Ramos (cell line): ENCODE measurements around the gene KRT17.
"Not testable (repeated sequence)": the region's sequence is repeated elsewhere in the genome, so short reads cannot be mapped to it uniquely, and the experiment has no call there.

Source experiments
- in situ Hi-C: fragments of 300-500 bp; cut with MboI; formaldehyde crosslinking; loops from one replicate; pipeline ENCODE4 v1.14.3; 2022; ENCODE audit warnings: low sequenced_read_pairs; ENCODE audit not compliant: unreplicated experiment

KRT17 gene

DNA sequence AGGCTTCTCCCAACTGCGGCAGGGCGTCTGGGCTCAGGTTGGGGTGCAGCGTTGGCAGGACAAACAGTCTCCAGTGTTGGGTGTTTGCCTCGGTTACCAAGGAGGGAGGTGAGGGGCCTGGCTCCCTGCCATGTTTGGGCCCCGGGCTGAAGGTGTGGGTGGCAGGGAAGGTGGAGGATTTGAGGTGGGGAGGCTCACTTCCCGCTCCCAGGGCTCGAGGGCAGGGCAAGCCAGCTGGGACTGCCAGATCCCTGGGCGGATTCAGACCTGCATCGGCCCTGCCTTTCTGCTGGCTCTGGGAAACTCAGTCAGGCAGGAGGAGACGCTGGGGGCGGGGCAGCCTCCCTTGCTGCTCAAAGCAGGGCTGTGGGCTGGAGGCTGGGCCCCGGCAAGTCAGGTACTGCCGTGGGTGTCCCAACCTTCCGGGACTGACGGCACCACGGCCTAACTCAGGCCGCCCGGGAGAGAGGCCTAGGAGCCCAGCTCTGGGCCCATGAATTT is 31.3 kb upstream of the KRT17 start:
- in situ Hi-C loops = loop anchor here (10.0 kb wide), 1 partner anchor 741 kb away; no protein-coding TSS in a partner anchor

GRCh38 chr17:41654678-41655607 is 30.6 kb upstream of the KRT17 start:
- in situ Hi-C loops = loop anchor here (10.0 kb wide), 1 partner anchor 740 kb away; no protein-coding TSS in a partner anchor

GRCh38 chr17:41653892-41654677 is 29.7 kb upstream of the KRT17 start:
- in situ Hi-C loops = loop anchor here (10.0 kb wide), 1 partner anchor 739 kb away; no protein-coding TSS in a partner anchor

- in situ Hi-C loops = loop anchor here (10.0 kb wide), 1 partner anchor 739 kb away; no protein-coding TSS in a partner anchor
Observed at GRCh38 chr17:41653421-41653820, 29.0 kb upstream of the KRT17 start.

- in situ Hi-C loops = loop anchor here (10.0 kb wide), 1 partner anchor 738 kb away; no protein-coding TSS in a partner anchor
Observed at GRCh38 chr17:41652461-41652970, 28.1 kb upstream of the KRT17 start.

GRCh38 chr17:41651625-41652460 is 27.5 kb upstream of the KRT17 start:
- in situ Hi-C loops = loop anchor here (10.0 kb wide), 1 partner anchor 737 kb away; no protein-coding TSS in a partner anchor

DNA sequence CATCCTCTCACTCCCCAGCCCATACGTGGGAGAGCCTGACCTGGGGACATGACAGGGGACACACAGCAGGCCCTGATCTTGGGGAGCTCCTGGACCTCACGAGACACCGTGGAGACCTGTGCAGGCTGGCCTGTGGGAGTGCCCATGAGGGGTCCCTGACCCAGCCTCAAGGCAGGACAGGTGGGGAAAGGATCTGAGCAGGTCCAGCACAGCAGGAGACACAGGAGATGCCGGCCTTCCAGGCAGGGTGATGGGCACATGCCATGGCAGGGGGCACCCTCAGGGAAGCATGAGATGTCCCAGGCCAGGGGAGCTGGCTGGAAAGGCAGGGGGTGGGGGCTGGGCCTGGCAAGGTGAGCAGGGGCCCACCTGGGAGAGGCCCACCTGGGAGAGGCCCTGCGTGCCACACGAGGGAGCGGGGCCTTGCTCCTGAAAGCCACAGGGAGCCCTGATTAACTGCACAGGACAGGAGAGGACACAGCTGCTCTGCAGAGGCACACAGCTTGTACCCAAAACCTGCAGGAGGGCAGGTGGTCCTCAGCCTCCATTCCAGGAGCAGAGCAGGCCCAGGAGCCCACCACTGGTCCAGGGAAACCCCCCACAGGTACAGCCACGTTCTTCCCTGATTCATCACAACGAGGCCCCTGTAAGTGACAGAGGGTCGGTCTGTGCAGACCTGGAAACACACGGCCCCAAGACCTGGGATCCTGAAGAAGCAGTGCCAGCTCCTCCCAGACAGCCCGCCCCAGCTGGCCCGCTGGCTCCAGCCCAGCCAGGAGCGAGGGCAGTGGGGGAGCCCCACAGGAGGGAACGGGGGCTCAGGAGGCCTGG is 26.6 kb upstream of the KRT17 start:
- in situ Hi-C loops = loop anchor here (10.0 kb wide), 1 partner anchor 736 kb away; no protein-coding TSS in a partner anchor

GRCh38 chr17:41649923-41650519 is 25.6 kb upstream of the KRT17 start:
- in situ Hi-C loops = loop anchor here (10.0 kb wide), 1 partner anchor 735 kb away; no protein-coding TSS in a partner anchor

DNA sequence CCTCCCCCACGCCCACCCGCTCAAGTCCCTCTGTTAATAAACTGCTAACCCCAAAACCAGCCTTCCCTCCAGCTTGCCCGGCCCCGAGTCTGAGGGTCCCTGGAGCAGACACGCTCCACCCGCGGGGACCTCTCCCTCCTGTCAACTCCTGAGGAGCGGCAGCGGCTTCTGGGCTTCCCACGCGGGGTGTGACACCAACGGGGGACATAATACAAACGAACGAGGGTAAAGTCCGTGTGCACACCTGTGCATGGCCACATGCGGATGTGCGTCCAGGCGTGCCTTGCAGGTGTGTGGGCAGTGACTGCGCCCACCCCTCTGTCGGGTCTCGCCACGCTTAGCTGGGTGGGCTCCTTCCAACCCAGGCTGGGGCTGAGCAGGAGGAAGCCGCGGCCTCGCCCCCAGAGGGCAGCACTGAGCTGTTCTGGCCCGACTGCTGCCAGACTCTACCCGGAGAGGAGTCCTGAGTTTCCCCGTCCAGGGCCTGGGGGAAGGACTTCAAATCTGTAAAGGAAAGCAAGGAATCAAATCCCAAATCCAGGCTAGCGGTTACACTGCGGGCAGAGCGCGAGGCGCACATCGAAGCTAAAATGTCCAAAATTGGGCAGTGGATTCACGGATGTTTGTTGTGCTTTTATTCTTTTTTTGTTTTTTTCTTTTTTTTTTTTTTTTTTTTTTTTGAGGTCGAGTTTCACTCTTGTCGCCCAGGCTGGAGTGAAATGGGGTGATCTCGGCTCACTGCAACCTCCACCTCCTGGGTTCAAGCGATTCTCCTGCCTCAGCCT is 24.2 kb upstream of the KRT17 start:
- in situ Hi-C loops = no loop called here

GRCh38 chr17:41647940-41648410 is 23.6 kb upstream of the KRT17 start:
- in situ Hi-C loops = no loop called here

GRCh38 chr17:41647038-41647813 is 22.9 kb upstream of the KRT17 start:
- in situ Hi-C loops = no loop called here

- in situ Hi-C loops = no loop called here
Observed at GRCh38 chr17:41642252-41643156, 18.1 kb upstream of the KRT17 start.

DNA sequence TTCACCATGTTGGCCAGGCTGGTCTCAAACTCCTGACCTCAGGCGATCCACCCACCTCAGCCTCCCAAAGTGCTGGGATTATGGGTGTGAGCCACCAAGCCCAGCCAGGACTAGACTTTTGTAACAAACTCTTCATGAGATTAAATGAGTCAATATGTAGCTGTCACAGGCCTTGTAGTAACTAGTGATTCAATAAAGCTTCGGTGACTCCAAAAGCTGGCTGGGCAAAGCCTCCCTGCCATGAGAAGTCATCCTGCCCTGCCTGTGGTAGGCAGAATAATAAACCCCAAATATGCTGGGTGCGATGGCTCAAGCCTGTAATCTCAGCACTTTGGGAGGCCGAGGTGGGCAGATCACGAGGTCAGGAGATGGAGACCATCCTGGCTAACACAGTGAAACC is 16.2 kb upstream of the KRT17 start:
- in situ Hi-C loops = not testable (repeated sequence)

- in situ Hi-C loops = no loop called here
Observed at GRCh38 chr17:41639492-41640473, 15.4 kb upstream of the KRT17 start.
